HG02678 (cell line): ENCODE data around the gene KRTAP10-12.

Experiments used
- ATAC-seq: cut with Tn5 transposase; IDR thresholded peaks from one replicate; pipeline ENCODE4 v1.9.1; 2021; ENCODE audit warnings: mild to moderate bottlenecking, moderate library complexity; ENCODE audit not compliant: unreplicated experiment

Gene KRTAP10-12

DNA sequence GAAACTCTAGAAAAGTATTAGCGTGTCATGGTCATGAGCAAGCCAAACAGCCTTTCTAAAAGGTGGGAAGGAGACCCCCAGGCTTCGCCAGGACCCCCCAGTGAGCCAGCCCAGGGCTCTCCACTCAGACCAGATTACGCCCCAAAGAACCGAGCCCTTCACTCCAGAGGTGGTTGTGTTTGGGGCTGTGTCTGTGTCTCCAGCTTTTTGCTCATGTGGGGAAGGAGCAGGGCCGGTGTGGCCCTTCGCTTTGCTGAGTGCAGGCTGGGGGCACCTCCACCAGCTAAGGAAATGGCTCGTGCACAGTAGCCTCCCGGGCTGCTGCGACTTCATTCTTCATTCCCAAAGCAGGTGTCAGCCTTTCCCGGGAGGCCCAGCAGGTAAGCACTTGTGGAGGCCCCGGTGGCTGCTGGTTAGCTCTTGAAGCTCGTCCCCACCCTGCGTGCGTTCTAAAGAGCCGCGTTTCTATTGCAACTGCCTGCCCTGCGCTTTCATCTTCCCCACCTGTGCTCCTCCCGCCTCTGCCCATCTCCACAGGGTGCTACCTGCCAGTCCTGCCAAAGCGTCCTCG, 13.9 kb downstream of the KRTAP10-12 start:
- ATAC-seq, result no peak

DNA sequence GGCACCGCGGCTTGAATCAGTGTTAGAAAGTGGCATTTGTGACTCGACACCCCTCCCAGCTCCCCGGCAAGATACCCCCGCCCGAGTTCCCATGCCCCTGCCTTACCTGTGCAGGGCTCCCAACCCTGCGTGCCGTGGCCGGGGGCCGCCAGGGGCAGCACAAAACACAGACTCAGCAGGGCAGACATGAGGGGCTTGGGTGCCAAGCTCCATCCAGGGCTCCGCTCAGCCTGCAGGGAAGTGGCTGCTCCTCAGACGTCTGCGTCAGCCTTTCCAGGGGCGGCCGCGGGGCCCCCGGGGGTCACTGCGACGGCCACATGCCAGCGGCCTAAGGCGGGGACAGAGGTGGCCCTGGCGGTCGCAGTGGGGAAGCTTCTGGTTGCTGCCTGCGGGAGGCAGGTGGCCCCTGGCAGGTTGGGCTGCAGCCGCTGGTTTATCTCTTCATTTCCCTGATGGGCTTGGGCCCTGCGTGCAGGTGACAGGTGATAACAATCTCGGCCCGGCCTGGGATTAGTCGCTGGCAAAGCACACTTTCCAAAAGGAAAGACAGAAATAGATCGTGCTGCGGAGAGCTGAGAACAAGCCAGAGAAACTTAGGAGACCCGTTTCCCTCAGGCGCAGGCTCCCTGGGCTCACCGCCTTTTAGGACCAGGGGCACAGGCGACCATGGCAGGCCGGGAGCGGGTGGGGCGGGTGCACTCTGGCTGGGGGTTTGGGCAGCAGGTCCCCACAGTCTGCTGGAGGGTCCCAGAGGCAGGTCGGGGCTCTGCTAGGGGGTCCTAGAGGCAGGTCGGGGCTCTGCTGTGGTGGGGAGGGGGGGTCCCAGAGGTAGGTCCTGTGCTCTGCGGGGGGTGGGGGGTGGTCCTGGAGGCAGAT, 14.6 kb downstream of the KRTAP10-12 start, which contains the start of gene TSPEAR:
Gene TSPEAR, minus strand, starts transcription at position 246 of the 876 bp plus-strand sequence. Its CDS starts 58 bp downstream, at position 188.
- no peak for ATAC-seq

DNA sequence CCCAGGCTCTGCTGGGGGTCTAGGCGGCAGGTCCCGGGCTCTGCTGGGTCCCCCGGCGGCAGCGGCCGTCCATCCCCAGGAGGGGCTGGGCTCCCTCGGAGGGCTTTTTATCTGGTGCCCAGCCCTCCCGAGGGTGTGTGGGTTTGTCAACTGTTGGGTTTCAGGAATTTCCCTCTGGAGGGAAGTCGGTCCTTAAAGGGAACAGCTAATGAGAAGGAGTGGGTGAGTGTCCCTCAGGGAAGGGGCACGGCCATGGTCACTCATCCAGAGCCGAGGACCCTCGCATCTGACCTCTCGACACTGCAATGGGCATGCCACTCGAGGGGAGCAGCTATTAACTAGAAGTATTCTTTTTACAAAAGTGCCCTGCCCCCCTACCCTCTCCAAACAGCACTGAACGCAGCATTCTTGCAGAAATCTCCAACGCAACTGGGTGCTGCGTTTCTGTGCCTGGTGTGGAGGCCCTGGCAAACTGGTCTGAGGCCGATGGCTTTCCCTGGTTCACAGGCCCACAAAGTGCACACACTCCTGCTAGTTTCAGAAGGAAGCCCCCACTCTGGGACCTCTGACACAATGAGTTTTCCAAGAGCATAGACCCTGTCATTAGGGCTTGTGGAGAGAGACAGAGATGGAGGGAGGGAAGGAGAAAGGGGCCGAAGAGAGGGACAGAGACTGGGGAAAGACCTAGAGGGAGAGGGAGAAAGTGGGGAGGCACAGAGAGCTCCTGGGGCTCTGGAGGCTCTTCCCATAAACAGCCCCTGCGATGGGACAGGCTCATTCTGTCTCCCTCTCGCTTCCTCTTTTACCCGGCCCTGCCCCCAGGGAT, 15.4 kb downstream of the KRTAP10-12 start:
- ATAC-seq, result no peak

DNA sequence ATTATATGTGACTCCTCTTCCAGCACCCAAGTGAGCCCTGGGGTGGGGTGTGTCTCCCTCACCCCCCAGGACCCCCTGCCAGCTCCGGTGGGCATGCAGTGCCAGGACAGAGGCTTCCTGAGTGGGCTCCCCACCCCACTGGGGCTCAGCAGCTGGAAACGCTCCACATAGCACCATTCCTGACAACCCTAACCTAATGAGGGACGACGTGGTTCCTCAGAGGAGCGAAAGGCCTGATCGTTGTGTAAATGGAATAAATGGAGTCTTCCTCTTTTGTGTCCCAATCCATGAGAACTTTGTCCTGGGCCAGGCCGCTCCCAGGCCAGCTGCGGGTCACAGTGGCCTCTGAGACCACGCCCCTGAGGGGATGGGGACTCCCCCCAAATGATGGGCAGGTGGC, 16.2 kb downstream of the KRTAP10-12 start:
- no peak for ATAC-seq

DNA sequence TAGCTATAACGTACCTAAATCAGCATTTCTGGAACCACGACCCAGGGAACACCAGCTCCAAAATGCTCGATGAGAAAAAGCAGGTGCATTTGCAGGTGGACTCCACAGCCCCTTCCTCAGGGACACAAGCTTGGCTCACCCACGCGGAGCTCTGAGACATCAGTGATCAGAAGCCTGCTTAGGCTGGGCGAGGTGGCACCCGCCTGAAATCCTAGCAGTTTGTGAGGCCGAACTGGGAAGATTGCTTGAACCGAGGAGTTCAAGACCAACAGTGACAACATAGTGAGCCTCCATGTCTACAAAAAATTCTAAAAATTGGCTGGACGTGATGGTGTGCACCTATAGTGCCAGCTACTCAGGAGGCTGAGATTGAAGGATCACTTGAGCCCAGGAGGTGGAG, 16.9 kb downstream of the KRTAP10-12 start:
- ATAC-seq, result no peak

DNA sequence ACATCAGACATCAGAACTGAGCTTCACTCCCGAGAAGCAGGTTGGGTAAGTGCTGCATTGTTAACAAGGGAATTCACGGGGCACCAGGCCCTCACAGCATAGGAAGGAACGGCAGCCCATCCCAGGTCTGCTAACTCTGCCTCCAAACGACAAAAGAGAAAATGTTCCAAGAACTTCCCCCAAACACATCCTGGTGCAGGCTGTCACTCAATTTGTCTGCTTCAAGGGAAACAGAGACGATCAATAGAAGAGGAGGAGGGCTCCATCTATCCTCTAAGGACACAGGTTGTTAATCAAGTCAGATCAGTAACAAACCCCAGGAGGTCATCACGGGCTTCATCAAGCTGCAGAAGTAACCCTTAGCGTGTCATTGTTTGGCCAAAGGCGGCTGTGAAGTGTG, 17.9 kb downstream of the KRTAP10-12 start:
- ATAC-seq, result no peak

DNA sequence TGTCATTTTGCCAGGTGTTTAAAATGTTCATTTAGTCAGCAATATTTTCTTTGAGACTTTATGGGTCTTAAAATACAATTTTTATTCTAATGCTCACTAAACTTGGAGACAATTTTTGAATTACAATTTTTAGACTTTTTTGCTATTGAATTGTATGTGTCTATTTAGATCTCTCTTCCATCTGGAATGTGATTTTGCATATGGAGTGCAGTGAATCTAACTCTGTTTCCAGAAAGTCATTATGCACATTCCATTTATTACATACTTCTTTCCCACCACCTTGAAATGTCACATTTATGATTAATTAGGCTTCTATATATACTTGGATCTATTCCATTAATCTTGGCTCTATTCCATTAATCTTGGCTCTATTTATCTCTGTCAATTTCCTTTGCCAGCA, 20.0 kb downstream of the KRTAP10-12 start:
- no peak for ATAC-seq

DNA sequence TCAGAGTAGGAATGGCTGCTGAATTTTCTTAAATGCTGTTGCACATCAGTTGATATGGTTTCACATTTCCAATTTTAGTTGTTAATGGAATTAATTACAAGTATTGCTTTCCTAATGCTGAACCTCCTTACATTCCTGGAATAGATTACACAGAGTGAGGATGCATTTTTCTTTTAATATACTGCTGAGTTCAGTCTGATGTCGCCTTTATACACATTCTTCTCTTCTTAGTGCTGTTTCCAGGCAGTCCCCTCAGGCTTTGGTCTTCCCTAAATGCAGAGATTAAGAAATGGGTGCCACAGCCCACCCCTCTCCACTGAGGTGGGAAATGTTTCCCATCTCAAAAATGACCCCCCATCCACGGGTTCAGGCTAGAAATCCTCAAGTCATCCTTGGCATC, 21.1 kb downstream of the KRTAP10-12 start:
- no peak for ATAC-seq

DNA sequence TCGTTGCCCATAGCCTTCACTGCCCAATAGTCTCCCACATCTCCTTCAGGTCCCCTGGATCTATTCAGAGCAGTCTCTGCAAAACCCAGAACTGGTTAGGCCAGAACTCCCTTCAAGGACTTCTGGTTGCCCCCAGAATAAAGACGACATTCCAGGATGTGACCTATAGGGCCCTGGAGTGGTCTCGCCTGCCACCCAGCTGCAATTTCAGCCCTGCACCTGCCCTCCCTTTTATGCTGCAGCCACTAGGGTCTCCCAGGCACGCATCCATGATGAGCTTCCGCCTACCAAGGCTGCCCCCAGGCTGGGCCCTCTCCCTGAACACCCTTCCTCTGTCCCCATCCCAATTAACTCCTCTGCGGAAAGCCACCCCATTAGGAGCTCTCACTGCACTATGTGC, 21.6 kb downstream of the KRTAP10-12 start:
- no peak for ATAC-seq

DNA sequence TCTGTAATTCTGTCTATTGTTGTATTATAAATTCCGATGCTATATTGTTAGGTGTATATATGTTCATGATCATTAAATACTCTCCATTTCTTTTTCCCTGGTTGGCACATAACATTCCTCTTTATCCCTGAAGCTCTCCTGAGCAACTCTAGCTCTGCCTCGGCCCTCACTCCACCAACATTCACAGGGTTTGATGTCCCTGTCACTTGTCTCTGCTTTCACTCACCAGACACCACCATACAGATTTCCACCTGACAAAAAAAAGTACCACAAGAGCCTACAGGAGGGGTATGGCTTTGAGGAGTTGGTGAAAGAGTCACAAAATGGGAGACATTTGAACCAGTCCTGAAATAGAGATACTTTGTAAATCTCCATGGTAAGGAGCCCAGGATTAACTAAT, 23.2 kb downstream of the KRTAP10-12 start:
- ATAC-seq, result no peak

DNA sequence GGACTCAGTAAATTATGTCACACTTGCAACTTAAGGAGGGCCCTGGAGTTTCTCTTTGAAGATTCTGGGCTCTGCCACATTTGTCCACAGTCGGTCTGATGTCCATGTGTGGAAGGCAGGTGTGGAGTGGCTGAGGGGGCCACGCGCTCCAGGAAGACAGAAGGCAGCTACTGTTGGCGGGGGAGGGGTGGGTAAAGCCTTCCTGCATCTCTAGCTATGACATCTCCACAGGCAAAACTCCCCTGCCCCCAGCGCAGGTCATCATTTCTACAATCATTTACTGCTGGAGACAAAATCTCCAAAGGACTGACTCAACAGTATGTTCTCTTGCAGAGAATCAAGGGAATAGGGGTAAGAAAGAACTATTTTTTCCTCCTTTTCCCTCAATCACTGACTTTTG, 25.8 kb downstream of the KRTAP10-12 start:
- ATAC-seq, result no peak

DNA sequence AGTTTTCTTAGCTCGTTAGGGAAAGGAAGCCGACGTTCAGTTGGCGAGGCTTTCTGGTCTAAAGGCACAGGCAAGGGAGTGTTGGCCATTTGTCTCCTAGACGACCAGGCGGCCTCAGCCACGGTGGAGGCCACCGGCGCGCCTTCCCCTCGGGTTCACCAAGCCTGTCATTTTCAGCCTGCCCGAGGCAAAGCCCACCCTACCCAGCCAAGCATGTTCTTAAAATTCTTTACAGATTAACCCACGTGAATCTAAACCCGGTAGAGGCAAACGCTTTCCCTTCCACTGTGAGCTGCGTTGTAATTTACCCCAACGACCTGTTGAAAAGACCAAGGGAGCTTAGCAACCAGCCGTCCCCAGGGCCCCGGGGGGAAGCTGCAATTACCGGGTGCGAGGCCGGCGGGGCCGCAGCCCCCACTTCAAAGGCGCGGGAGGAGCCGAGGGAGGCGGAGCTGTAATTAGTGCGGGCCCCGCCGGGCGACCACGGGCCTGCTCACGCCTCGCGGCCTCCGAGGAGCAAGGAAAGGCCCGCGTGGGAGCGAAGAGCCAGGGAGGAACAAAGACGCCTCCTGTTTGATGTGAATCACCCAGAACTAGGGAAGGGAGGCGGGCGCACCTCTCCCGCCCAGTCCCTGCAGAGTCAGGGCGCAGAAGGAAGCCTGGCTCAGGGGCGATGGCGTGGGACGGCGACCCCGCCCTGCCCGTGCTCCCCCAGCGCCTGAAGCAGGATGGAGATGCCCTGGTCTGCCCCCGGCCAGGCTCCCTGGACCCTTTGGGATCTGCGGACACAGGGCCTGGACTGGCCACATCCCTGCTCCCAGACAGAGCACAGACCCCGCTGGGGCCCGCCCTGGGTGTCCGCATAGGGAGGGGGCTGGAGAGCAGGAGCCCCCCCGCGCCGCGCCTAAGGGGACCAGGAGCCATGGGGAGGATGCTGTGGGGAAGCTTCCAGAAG, 26.5 kb downstream of the KRTAP10-12 start:
- ATAC-seq, result no peak

DNA sequence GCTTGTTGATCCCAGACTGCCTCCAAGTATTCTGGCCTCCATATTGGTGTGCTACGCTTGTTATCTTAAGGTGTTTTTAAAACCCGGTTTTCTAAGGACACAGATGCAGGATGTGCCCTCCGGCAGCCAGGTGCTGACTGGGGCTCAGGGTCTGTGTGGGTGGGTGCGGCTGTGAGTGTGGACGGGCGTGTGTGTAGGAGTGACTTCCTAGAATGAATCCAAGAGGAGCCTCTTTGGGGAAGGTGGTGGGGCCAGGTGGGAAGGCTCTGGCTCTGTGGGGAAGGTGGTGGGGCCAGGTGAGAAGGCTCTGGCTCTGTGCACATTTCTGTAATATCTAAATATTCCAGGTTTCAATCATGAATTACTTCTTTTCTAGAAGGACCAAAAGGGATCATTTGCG, 27.2 kb downstream of the KRTAP10-12 start:
- no peak for ATAC-seq

DNA sequence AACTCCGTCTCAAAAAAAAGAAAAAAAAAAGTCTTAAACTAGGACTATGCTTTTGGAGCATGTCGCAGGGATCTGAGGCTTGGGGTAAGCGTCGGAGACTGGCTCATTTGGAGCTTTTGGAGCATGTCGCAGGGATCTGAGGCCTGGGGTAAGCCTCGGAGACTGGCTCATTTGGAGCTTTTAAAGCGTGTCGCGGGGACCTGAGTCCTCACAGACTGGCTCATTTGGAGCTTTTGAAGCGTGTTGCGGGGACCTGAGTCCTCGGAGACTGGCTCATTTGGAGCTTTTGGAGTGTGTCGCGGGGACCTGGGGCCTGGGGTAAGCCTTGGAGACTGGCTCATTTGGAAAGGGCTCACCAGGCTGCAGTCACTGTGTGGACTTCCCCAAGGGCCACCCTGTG, 28.0 kb downstream of the KRTAP10-12 start:
- ATAC-seq, result no peak

DNA sequence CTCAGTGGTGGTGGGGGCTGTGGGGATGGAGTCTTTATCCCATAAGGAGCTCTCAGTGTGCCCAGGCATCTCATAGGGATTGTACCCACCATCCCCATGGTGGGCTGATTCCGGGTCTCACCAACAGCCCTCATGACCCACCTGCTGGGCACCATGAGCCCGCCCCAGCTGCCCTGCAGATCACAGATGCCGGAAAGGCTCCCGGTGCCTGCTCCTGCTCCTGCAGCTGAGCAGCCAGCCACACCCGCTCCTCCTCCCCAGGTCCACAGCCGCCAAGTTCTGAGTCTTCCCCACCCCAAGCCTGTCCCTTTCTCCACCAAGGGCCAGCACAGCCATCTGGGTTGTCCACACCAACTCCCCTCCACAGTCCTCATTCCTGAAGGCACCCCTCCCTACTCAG, 29.9 kb downstream of the KRTAP10-12 start:
- ATAC-seq, result no peak

DNA sequence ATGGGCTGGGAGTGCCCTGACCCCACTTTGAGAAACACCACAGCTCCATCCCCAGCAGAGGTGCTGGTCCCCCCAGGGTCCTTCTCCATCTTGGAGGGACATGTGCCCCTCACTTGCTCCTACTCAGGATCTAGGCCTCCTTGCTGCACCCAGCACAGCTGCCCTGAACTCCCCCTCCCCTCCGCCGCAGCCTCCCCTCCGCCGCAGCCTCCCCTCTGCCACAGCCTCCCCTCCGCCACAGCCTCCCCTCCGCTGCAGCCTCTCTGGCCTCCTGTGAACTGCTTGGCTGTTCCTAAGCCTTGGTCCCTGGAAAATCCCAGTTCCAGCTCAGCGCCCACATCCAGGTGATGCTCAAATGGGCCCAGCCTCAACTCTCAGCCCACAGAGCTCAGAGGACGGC, 30.3 kb downstream of the KRTAP10-12 start:
- no peak for ATAC-seq

DNA sequence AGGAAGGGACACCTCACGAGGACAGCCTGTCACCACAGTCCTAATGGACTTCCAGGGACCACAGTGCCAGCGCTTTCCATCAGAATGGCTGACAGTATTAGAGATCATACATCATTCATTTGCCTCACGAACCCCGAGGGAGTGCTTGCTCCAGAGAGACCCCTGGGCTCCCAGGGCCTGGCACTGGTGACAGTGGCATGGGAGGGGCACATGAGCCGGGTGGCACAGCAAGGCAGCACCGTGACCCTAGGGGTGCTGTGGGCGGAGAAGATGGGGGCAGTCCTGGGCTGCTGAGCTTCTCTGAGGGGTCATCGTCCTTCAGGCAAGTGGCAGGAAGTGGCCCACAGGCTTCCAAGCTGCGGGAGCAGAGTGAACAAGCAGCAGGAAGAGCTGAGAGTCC, 30.8 kb downstream of the KRTAP10-12 start:
- no peak for ATAC-seq

DNA sequence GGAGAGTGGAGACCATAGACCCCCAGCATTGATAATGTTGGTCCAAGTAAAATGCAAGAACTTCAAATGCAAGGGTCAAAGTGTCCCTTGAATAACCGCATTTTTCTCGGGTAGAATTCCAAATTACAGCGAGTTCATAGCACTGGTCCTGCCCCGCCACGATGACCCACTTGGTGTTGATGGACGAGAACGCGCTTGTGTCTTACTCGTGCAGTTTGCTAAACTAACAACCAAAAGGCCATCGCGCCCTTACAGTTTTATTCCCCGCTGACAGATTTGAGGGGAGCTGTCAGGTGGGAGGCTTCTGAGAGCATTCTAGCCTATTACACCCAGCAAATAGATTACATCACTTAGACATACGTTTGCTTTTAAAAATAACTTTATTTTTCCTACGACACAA, 31.7 kb downstream of the KRTAP10-12 start:
- no peak for ATAC-seq

DNA sequence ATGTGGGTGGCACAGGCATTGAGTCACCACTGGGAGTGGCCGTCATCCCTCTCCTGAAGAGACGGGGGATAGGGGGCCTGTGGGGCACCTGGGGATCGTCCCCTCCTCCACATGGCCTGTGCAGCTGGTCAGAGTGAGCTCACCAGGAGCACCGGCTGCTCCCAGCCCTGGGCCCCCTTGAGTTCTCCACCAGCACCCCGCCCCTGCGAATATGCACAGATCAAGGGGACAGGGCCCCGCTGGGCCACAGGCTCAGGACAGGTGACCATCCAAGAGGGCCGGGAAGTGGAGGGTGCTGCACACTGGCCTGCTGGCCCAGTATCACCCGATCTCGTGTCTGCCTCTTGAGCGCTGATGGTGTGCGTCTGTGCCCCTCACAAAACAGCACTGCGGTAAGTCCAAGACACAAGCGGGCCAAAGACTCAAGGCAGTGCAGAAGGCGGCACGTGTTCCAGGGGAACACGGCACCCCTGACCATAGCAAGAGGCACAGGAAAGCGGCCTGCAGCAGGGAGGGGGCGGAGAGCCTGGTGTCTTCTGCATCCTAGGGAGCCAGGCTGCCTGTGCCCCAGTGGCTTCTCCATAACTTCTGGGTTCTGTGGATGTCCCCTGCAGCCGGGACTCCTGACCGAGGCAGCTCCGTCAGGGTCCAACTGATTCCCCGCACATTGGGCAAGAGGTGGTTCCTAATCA, 32.5 kb downstream of the KRTAP10-12 start:
- no peak for ATAC-seq

DNA sequence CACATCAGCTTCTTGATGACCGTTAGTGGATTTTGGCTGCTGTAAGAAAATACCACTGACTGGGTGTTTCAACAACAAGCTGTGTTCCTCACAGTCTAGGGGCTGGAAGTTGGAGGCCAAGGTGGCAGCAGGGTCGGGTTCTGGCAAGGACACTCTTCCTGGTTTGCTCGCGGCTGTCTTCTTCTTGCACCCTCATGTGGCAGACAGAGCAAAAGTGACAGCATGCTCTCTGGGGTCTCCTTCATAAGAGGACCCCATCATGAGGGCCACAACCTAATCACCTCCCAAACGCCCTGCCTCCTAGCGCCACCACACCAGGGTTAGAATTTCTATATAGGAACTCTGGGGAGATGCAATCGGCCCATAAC, 33.0 kb downstream of the KRTAP10-12 start:
- no peak for ATAC-seq
